Hepatocyte (in vitro differentiated cells): Measurements from ENCODE around the gene C4orf17.

Experiments
- CTCF ChIP-seq: fragments of 200-600 bp; sonication (generic); IDR thresholded peaks from 2 replicates; pipeline ENCODE4 v1.5.1; 2016; ENCODE audit warnings: antibody characterized with exemption, mild to moderate bottlenecking; ENCODE audit not compliant: poor library complexity
- EZH2 ChIP-seq: fragments of 200-600 bp; sonication (generic); IDR thresholded peaks from 2 replicates; pipeline ENCODE4 v1.6.1; 2016; ENCODE audit warnings: antibody characterized with exemption, mild to moderate bottlenecking, borderline replicate concordance

GRCh38 chr4:99468889-99469288, 41.9 kb upstream of the C4orf17 start:
- no peak for TF ChIP-seq CTCF
- no peak for TF ChIP-seq EZH2
